Upper lobe of right lung (tissue), 1 donor: ENCODE data around the gene MAOA. TPM values are rescaled to one million over a fixed set of nuclear protein-coding genes. Genes with fewer than 3 reads are reported as not detected.

Source experiments
- ATAC-seq: fragments of 200-7000 bp; cut with Tn5 transposase; one replicate; pipeline ENCODE4 v1.9.1; 2020; ENCODE audit warnings: mild to moderate bottlenecking, moderate library complexity
- DNase-seq: peaks from one replicate; pipeline ENCODE4 v3.0.0-alpha.2; 2020
- H3K27ac ChIP-seq: fragments of 200-600 bp; one replicate; pipeline ENCODE4 v1.8.0; 2022
- H3K27me3 ChIP-seq: fragments of 200-600 bp; one replicate; pipeline ENCODE4 v1.8.0; 2022; ENCODE audit warnings: mild to moderate bottlenecking
- H3K36me3 ChIP-seq: fragments of 200-600 bp; one replicate; pipeline ENCODE4 v1.8.0; 2022
- H3K4me1 ChIP-seq: fragments of 200-600 bp; one replicate; pipeline ENCODE4 v1.8.0; 2022
- H3K4me3 ChIP-seq: fragments of 200-600 bp; one replicate; pipeline ENCODE4 v1.8.0; 2022; ENCODE audit warnings: mild to moderate bottlenecking
- H3K9me3 ChIP-seq: fragments of 200-600 bp; one replicate; pipeline ENCODE4 v1.8.0; 2022
- intact Hi-C: fragments of 100-400 bp; cut with DNase I; formaldehyde crosslinking; loops from one replicate; pipeline ENCODE4 v1.11.0; 2022
- total RNA-seq: library from RNA; stranded (reverse); fragmentation: NEBNext Ultra II Directional; extraction: Animal tissue kit (Norgen Biotek cat#: 25700); gene quantifications from one replicate; pipeline ENCODE4 v1.2.1, GENCODE V29; 2021
- TF ChIP-seq, protein P1 (sequence below): fragments of 200-600 bp; IDR thresholded peaks from one replicate; pipeline ENCODE4 v1.8.0; 2022; ENCODE audit warnings: antibody characterized with exemption
- donor health status: DM: no; HTN: yes; CAD: no; lungs with severe emphysema.

The MAOA gene
- total RNA-seq, 1 donor from 2014 or later, result 176 TPM

DNA sequence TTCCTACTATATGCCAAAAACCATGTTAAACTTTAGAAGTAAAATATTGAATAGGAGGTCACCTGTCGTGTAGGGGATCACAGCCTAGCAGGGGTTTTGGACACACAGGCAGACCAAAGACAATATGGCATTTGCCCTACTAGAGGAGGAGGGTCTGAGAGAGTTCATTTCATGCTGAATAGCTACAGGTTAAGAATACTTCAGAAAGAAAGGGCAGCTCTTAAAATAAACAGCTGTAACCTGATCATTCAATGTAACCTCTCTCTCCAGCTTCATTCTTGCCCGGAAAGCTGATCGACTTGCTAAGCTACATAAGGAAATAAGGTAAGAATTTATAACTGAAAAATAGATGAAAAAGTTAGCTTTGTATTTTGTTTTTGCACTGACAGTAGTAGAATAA, 79.9 kb downstream of the MAOA start:
- TF ChIP-seq, protein P1, sequence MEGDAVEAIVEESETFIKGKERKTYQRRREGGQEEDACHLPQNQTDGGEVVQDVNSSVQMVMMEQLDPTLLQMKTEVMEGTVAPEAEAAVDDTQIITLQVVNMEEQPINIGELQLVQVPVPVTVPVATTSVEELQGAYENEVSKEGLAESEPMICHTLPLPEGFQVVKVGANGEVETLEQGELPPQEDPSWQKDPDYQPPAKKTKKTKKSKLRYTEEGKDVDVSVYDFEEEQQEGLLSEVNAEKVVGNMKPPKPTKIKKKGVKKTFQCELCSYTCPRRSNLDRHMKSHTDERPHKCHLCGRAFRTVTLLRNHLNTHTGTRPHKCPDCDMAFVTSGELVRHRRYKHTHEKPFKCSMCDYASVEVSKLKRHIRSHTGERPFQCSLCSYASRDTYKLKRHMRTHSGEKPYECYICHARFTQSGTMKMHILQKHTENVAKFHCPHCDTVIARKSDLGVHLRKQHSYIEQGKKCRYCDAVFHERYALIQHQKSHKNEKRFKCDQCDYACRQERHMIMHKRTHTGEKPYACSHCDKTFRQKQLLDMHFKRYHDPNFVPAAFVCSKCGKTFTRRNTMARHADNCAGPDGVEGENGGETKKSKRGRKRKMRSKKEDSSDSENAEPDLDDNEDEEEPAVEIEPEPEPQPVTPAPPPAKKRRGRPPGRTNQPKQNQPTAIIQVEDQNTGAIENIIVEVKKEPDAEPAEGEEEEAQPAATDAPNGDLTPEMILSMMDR, result no peak
- H3K27me3 ChIP-seq, result no peaks in the 10 kb centered on the region
- peaks cover 3% of the 10 kb centered on the region for H3K36me3 ChIP-seq
- no peak overlapping the region for H3K27ac ChIP-seq
- H3K4me3 ChIP-seq, result no peak overlapping the region
- H3K4me1 ChIP-seq, result no peaks in the 10 kb centered on the region
- H3K9me3 ChIP-seq, result no peaks in the 10 kb centered on the region
- ATAC-seq (no peak), DNase-seq (no peak)
- intact Hi-C loops, result no loop called here

- Histone ChIP-seq H3K36me3 (no peaks in the 10 kb centered on the region), H3K27ac (no peak overlapping the region), H3K4me1 (peaks cover 8% of the 10 kb centered on the region), H3K9me3 (no peaks in the 10 kb centered on the region), H3K4me3 (no peak overlapping the region), H3K27me3 (no peaks in the 10 kb centered on the region)
- TF ChIP-seq, protein P1, result no peak
- intact Hi-C loops, result no loop called here
- ATAC-seq (peak; percentile 51), DNase-seq (no peak)
Observed at GRCh38 chrX:43741843-43742573, 85.9 kb downstream of the MAOA start.

- Histone ChIP-seq H3K36me3 (no peaks in the 10 kb centered on the region), H3K4me3 (no peak overlapping the region), H3K27me3 (no peaks in the 10 kb centered on the region), H3K9me3 (no peaks in the 10 kb centered on the region), H3K4me1 (peaks cover 8% of the 10 kb centered on the region), H3K27ac (no peak overlapping the region)
- no peak for DNase-seq
- ATAC-seq, result no peak
- intact Hi-C loops, result no loop called here
- TF ChIP-seq, protein P1, result no peak
Observed at GRCh38 chrX:43743100-43743822, 87.2 kb downstream of the MAOA start.

DNA sequence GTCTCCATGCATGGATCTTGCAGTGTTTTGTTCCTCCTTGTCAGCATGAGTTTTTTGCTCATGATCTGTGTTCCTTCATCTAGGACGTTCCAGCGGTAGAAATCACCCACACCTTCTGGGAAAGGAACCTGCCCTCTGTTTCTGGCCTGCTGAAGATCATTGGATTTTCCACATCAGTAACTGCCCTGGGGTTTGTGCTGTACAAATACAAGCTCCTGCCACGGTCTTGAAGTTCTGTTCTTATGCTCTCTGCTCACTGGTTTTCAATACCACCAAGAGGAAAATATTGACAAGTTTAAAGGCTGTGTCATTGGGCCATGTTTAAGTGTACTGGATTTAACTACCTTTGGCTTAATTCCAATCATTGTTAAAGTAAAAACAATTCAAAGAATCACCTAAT, 88.2 kb downstream of the MAOA start:
- Histone ChIP-seq H3K27me3 (no peaks in the 10 kb centered on the region), H3K36me3 (no peaks in the 10 kb centered on the region), H3K4me1 (peaks cover 8% of the 10 kb centered on the region), H3K4me3 (no peak overlapping the region), H3K9me3 (no peaks in the 10 kb centered on the region), H3K27ac (no peak overlapping the region)
- ATAC-seq, result no peak
- intact Hi-C loops, result no loop called here
- TF ChIP-seq, protein P1, result no peak
- DNase-seq, result no peak

GRCh38 chrX:43745938-43746721, 90.0 kb downstream of the MAOA start:
- Histone ChIP-seq H3K36me3 (no peaks in the 10 kb centered on the region), H3K9me3 (no peaks in the 10 kb centered on the region), H3K4me1 (peaks cover 8% of the 10 kb centered on the region), H3K4me3 (no peak overlapping the region), H3K27me3 (no peaks in the 10 kb centered on the region), H3K27ac (no peak overlapping the region)
- intact Hi-C loops, result no loop called here
- TF ChIP-seq, protein P1, result no peak
- DNase-seq (no peak), ATAC-seq (peak; percentile 41)
